Activated CD4-positive, alpha-beta T cell treated with anti-CD3 and anti-CD28 coated beads, Interleukin-2, amount 50 U/mL, for 48 hours (primary cell): ENCODE measurements around the gene TERB1.
"Not testable (repeated sequence)": the region's sequence is repeated elsewhere in the genome, so short reads cannot be mapped to it uniquely, and the experiment has no call there.

Experiments used
- DNase-seq, 2 experiments: peaks; one replicate each; pipeline ENCODE4 v3.0.0-alpha.2; 2020

Gene TERB1

GRCh38 chr16:66824006-66824405, 22.6 kb upstream of the TERB1 start:
- no peak for DNase-seq

GRCh38 chr16:66814734-66815133, 13.3 kb upstream of the TERB1 start:
- no peak for DNase-seq

- no peak for DNase-seq
These were observed 9.7 kb upstream of the TERB1 start for GRCh38 chr16:66811043-66811442.

GRCh38 chr16:66810391-66810790, 9.0 kb upstream of the TERB1 start:
- no peak for DNase-seq

DNA sequence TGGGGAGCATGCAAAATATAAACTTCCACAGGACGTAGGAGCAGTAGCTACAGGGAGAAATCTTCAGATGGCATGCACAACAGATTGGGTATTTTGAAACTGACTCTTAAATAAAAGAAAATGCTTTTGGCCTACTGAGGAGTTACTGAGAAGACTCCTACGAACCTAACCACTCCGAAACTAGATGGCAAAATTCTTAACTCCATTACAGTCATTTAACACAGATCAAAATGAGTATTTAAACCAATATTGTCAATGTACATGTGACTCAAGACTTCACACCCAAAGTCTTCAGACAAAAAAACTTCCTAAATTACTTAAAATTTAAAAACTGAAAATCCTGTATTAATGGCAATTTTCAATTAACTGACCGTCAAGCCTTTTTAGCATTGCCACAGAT, 8.4 kb upstream of the TERB1 start:
- no peak for DNase-seq

DNA sequence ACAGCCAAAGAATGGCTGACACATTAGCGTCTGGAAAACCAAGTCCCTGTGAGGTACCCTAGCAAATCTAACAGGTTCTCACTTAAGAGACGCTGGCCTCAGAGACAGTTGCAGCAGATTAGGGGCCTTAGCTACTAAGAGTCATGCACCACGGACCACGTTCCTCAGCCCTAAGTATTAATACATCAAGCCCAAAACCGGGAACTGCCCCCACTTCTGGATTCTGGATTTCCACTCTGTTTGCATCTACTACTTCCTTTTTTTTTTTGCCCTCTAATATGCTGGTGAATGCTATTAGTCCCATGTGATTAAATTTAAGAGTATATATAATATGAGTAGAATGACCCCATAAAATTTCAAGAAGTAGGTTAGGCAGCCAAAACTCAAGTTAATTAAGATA, 775 bp upstream of the TERB1 start:
- no peak for DNase-seq

GRCh38 chr16:66800856-66801255, 528 bp downstream of the TERB1 start:
- no peak for DNase-seq

DNA sequence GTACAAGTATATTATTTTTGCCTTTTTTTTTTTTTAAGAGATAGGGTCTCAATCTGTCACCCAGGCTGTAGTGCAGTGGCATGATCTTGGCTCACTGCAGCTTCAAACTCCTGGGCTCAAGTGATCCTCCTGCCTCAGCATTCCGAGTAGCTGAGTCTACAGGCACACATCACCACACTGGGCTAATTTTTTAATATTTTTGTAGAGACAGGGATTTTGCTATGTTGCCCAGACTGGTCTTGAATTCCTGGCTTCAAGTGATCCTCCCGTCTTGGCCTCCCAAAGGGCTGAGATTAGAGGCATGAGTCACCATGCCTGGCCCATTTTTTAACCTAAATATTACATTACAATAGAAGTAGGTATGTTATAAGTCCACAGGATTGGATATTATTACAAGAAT, 3.2 kb downstream of the TERB1 start:
- no peak for DNase-seq

GRCh38 chr16:66793984-66794383, 7.4 kb downstream of the TERB1 start:
- DNase-seq: not testable (repeated sequence)

GRCh38 chr16:66790130-66790733, 11.2 kb downstream of the TERB1 start:
- DNase-seq: no peak

GRCh38 chr16:66787427-66787826, 14.0 kb downstream of the TERB1 start:
- no peak for DNase-seq

DNA sequence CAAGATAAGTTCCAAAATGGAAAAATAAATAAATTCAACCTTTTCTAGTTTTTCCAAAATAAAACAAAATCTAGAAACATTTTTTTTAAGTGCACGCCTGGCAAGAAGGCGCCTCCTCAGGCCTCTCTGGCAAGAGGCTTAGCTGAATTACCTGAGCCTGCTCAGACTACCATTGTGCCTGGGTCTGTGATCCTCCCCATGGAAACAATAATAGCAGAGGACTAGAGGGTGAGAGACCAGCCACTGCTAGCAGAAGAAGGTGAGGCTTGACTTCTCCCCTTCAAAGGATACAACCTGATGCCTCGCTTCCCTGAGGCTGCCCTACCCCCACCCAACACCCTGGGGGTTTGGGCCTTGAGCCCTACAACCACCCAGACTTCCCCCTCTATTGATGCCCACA, 14.8 kb downstream of the TERB1 start:
- no peak for DNase-seq

DNA sequence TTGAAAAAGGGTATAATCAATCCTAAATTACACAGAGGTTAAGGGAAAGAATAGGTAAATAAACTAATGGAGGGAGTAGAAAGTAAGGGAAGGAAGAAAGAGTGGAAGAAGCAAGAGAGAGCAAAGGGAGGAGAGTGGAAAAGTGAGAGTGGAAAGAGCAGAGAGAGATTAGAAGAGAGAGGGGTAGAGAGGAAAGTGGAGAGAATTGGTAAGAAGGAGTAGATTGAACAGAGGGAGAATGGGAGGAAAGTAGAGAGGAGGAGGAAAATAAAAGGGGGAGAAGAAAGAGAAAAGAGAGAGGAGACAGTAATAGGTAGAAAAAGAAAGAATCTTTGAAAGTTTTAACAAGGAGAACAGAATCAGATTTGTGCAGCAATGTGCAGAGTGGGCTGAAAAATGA, 24.9 kb downstream of the TERB1 start:
- no peak for DNase-seq

DNA sequence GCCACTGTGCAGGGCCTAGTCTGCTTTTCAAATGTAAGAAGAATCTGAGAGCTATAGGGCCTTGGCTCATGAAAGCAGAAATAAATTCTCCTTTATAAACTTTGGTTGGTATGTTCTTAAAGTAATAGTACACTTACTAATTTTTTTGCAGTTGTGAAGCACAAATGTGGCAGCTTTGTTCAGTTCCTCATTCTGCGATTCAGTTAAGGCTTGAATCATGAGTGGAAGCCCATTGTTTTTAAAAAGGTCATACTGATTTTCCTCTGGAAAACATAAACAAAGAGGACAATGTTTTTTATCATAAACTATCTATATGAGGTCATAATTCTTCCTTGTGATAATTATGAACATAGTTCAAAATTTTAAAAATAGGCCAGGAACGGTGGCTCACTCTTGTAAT, 26.4 kb downstream of the TERB1 start:
- no peak for DNase-seq

GRCh38 chr16:66758086-66758485, 43.3 kb downstream of the TERB1 start:
- no peak for DNase-seq

GRCh38 chr16:66754819-66755218, 46.6 kb downstream of the TERB1 start:
- no peak for DNase-seq

- no peak for DNase-seq
These were observed 47.2 kb downstream of the TERB1 start for GRCh38 chr16:66754211-66754610.

DNA sequence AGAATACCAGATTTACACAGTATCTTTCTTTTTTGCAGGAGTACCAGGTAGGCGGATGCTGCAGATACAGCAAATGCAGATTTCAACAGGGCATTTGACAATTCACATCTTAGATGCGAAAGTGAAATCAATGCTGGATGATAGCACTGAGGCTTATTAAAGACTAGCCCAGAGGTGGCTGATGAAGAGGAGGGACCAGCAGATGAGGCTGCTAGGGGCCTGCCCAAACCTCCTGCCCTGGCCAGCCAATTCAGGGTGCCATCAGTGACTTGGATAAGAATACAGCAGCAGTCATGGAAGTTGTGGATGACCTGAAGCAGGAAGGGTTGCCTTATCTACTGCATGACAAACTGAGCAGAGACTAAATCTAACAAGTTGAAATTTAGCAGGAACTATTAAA, 48.4 kb downstream of the TERB1 start:
- DNase-seq: no peak

- DNase-seq: no peak
These were observed 49.0 kb downstream of the TERB1 start for GRCh38 chr16:66752379-66752778.

- DNase-seq: no peak
These were observed 49.4 kb downstream of the TERB1 start for GRCh38 chr16:66751992-66752322.

- peak; percentile 77 to 82 for DNase-seq
These were observed 49.9 kb downstream of the TERB1 start, which contains the start of gene DYNC1LI2 for GRCh38 chr16:66751303-66751991. Gene DYNC1LI2, minus strand, starts transcription at chr16:66751609. Its CDS starts 18 bp downstream, at chr16:66751591.

DNA sequence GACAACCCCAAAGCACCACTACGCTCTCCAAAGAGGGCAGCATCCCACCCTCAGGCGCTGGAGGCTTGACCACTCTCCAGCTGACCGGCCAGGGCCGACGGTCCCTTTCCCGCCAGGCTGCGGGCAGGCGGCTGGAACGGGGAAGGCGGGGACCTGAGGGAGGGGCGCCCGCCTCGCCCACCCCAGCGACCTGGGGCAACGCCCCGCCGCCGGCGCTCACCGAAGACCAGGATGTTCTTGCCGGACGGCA, 50.4 kb downstream of the TERB1 start:
- peak; percentile 17 to 20 for DNase-seq

DNA sequence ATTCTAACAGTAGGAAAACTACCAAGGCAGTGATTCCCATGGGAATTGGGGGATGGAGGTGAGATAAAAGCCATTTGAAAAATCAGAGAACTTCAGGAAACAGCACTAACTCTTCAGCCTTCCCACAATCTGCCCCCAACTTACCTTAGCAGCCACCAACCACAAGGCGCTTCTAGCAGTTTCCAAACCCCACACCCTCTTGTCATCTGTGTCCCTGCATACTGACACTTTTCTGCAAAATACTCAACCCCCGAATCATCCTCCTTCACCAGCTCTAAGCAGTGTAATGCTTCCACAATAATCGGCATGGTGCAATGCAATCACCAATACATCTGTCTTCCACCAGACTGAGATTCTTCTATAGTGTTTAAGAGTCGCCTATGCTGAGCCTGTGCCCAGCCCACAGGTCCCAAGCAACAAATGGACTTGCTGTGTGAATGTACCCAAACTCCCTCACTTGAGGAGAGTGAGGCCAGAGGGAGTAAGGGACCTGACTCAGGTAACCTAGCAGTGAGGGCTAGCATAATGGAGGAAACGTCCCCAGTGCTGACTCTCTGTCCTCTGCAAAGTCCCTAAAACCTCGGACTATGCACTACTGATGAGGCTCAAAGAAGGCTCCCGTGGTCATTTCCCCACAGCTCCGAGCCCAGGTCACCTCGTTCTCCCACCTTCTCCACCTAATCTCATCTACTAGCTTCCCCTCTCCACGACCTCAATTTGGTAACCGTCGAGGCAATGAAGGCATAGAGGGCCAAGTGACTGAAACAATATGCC, 50.9 kb downstream of the TERB1 start:
- DNase-seq: no peak

- DNase-seq: peak in 1 of 2 experiments; percentile 31
These were observed 54.7 kb downstream of the TERB1 start for GRCh38 chr16:66746682-66747081.

DNA sequence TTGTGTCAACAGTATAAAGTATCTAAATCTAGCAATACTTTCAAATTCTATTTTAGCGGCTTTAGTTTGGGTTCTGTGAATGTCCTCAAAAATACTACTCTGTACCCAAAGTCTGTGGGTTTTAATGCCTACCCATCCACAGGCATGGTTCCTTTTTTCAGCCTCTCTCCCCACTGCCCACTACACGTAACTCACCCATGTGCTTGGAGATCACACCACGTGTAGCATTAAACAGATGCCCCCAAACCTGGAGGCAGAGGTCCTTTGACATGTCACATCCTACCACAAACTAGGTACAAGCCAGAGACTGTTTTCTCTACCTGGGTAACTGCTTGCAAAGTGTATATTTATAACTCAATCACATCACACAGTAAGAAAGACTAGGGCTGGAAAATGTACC, 55.3 kb downstream of the TERB1 start:
- DNase-seq: no peak
